HG02943 (cell line): ENCODE data around the gene NID1.

ENCODE experiments used
- ATAC-seq: cut with Tn5 transposase; IDR thresholded peaks from one replicate; pipeline ENCODE4 v1.9.1; 2021; ENCODE audit warnings: mild to moderate bottlenecking, low read depth, moderate library complexity; ENCODE audit not compliant: unreplicated experiment

Gene NID1

GRCh38 chr1:236066828-236067386, 2.0 kb upstream of the NID1 start:
- ATAC-seq, result peak; percentile 71

GRCh38 chr1:236066054-236066453, 1.2 kb upstream of the NID1 start:
- no peak for ATAC-seq

DNA sequence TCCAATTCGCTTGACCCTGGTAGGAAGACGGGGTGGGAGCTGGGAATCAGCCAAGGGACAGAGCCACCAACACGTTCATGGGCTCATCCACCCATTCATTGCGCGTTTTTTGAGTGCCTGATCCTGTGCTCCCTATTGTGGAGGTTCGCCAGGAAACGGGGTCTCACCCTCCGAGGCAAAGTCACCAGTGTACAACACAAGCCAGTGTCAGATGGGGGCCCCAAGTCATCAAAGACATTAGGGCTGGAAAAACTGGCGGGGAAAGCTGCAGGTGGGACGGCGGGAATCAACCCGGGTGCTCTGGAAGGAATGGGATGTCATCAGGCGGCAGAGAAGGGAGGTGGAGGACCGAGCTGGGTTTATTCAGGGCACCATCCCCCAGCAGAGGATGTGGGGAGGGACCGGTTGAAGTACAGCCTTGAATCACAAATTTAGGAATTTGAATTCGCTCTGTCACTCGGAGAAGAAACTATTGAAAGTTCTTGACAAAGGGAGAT, 667 bp upstream of the NID1 start:
- ATAC-seq, result no peak

DNA sequence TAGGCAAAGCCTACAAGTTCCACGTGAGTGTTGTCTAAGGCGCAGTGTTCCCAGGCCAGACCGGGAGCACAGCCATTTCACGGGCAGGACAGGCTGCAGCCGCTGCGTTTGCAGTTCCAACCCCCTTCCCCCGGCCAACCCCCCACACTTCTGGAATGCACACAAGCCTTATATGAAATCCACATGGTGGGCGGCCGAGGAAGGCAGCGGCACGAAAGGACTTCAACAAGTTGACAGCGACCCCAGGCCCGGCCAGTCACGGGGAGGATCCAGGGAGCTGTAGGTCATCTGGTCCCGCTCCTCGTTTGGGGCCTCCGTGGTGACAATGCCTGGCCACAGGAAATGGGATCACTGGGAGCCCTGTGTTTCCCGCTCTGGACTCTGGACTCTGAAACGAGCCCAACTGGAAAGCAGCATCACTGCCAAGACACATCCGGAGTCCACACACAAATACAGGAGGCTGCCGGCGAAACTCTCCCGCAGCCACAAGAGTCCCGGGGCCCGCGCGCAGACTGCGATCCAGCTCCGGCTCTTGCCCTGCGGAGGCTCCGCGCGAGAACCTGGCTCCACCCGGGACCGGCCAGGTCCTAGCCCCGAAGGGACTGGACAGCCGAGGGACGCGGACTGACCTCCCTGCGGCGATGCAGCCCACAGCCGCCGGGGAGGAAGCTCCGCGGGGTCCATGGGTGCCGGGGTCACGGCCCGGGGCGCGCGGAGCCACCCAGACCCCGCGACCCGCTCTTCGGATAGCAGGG, 794 bp downstream of the NID1 start:
- no peak for ATAC-seq

- ATAC-seq, result no peak
Measured at GRCh38 chr1:236063551-236063918, 1.4 kb downstream of the NID1 start.

DNA sequence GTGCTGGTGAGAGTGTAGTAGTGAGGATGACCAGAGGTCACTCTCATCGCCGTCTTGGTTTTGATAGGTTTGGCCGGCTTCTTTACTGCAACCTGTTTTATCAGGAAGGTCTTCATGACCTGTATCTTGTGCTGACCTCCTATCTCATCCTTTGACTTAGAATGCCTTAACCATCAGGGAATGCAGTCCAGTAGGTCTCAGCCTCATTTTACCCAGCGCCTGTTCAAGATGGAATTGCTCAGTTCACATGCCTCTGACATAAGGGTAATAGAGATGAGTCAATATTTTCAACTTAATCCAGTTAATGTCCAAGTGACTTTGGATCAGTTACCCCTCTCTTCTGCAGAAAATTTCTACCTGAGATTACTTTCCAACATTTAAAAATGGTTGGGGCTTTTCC, 4.6 kb downstream of the NID1 start:
- ATAC-seq, result no peak

GRCh38 chr1:236059011-236059410, 5.9 kb downstream of the NID1 start:
- no peak for ATAC-seq

- no peak for ATAC-seq
Measured at GRCh38 chr1:236058141-236058934, 6.6 kb downstream of the NID1 start.

DNA sequence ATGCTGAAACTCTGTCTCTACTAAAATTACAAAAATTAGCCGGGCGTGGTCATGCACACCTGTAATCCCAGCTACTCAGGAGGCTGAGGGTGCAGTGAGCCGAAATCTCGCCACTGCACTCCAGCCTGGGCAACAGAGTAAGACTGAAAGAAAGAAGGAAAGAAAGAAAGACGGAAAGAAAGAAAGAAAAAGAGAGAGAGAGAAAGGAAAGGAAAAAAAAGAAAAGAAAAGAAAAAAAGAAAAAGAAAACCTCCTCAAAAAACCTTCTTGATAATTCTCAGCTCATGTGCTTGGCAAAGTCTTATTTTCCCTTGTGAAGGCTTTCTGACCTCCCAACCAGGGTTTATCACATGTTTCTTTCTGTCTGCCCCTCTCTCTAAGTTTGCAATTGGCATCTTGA, 7.3 kb downstream of the NID1 start:
- ATAC-seq, result no peak

GRCh38 chr1:236052232-236052993, 12.5 kb downstream of the NID1 start:
- no peak for ATAC-seq

DNA sequence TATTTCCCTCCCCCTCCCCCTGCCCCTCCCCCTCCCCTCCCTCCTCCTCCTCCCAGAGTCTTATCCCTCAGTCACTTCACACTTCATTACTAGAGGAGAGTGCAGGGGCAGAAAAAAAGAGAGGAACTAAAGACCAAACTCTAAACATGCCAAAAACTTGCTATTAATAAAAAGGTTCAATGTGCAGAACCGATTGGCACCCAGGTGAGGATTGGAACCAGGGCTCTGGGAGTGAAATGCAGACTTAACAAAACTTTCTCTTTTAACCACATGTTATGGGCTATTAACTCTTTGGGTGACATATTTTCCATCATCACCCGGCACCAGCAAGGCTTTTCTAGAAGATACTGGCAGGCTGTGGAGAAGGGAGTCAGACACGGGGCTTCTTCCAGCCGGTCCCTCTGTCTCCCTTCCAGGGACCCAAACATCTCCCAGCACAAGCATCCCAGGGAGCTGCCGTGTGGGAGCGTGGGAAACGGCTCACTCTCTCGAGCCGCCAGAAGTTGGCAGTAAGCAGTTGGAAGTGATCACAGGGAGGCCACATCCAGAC, 13.6 kb downstream of the NID1 start:
- no peak for ATAC-seq

- ATAC-seq, result no peak
Measured at GRCh38 chr1:236045771-236046170, 19.1 kb downstream of the NID1 start.

GRCh38 chr1:236044341-236044740, 20.5 kb downstream of the NID1 start:
- ATAC-seq, result no peak

- ATAC-seq, result no peak
Measured at GRCh38 chr1:236041631-236042618, 23.0 kb downstream of the NID1 start.

DNA sequence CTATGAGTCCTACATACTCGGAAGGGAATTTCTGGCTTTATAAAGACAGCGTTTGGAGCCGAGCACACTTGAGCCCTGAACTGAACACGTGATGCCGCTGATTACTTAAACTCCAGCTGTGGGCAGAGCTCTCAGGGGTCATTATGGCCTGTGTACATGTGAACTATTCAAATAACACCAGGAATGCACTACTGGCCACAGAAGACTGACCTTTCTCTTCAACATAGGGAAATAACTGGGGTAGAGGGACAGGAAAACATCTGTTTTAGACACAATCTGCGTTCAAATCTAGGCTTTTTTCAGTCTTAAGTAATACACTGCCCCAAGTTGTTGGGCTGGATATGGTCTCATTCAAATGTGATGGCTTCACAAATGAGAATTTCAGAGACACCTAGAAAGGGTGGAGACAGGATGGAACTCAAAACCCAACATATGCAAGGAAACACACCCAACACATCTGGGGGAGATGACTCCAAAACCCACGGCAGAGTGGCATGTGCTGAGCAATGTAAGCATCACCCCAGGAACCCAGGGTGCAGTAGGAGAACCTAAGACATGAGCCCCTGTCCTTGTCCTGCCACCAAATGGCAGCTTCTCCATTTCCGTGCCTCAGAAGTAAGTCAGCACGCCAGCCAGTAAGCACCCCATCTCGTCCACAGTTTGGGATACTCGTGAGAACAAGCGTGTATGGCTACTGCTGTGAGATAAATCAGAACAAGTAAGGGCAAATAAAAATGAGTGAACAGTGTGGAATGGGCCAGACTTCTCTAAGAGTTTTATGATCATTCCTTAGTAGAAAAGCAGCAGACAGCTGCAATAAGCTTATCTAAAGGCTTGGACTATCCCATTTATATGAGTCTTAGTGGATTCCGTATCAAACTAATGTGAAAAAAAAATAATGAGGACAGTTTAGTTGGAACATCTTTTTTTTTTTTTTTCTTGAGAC, 24.9 kb downstream of the NID1 start:
- ATAC-seq, result no peak

GRCh38 chr1:236038034-236038433, 26.9 kb downstream of the NID1 start:
- no peak for ATAC-seq

DNA sequence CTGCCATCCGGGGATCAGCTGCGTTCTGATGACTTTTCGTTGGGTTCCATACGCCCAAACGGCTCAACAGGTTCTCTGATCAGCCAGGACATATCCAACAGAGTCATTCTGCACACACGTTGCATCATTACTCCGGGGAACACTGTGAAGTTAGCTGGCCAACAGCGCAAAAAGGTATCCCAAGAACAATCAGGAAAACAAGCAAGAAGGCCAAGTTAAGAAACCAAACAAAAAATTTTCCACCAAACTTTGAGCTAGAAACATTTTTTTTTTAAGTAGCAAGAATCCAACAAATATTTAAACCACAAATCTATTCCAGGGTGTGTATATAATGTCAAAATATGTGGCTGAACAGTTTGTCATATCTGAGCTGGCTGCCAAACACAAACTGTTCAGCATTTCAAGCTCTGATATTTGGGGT, 29.2 kb downstream of the NID1 start:
- ATAC-seq, result no peak

DNA sequence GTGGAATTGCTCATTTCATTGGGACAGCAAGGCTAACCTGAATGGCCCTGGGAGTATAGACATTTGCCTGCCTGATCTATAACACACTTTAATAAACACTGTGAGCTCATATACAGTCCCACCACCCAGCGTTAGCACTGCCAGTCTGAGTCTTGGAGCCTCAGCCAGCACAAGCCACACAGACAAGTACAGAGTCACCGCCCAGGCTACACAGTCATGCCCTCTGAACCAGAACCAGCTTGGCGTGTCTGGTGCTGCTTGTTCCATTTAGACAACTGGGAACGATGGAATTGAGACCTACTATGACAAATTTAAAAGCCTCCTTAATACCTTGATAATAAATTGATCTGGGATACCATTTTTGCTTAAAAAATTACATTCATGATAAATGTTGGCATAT, 31.6 kb downstream of the NID1 start:
- no peak for ATAC-seq
